Measurements from ENCODE around the gene SLC2A6. TPM values are rescaled to one million over a fixed set of nuclear protein-coding genes. Genes with fewer than 3 reads are reported as not detected.

Gene SLC2A6
- total RNA-seq, 1 experiment from 2014 or later: 10.6 TPM

DNA sequence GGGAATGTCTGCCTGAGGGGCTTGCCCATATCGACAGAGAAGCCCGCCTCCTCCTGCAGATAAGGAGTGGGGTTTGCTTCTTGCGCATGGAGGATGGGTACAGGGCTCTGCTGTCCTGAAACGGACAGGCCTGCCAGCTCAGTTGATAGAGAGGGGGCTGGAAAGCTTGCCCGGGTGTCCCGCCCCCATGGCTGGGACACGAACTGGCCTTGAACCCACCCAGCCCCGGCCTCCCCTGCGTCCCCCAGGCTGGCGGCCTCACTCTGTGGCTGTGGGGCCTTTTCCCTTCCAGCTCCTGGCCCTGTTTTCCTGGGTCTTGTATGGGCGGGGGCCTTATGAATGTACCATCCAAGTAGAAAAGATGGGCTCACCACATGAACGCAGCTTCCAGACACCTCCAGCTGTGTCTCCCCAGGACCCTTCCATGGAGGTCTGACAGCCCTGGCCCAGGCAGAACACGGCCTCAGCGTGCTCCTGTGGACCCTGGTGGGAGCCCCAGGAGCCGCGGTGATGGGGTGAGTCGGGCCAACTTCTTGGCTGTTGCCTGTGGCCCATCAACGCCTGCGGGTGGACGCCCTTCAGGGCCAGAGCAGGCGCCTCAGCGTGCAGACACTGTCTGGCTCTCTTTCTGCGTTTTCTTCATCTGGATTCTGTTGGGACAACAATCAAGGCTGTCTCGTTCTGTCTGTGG lies 15.9 kb upstream of the SLC2A6 start:
- H3K27ac ChIP-seq (ENCODE audit: low read length): no peak overlapping the region
- H3K4me1 ChIP-seq (ENCODE audit: low read length): no peaks in the 10 kb centered on the region
- no peak overlapping the region for H3K4me2 ChIP-seq (ENCODE audit: low read depth, low read length, poor library complexity, severe bottlenecking)
- no peaks in the 10 kb centered on the region for H3K36me3 ChIP-seq (ENCODE audit: insufficient read depth, low read length)
- no peak overlapping the region for H3K4me3 ChIP-seq (ENCODE audit: low read length)
- no peaks in the 10 kb centered on the region for H3K79me2 ChIP-seq (ENCODE audit: low read length)
- H3K9me3 ChIP-seq (ENCODE audit: low read length): no peaks in the 10 kb centered on the region
- no peak overlapping the region for H2AFZ ChIP-seq (ENCODE audit: low read length)
- no peaks in the 10 kb centered on the region for H4K20me1 ChIP-seq (ENCODE audit: insufficient read depth, low read depth, low read length)
- no peak for DNase-seq
- no peaks in the 10 kb centered on the region for H3K27me3 ChIP-seq (ENCODE audit: low read length)
- H3K9ac ChIP-seq (ENCODE audit: low read length): no peak overlapping the region
- H3K9me2 ChIP-seq (replicated peaks; ENCODE audit: insufficient read depth, low read length): no peaks in the 10 kb centered on the region

GRCh38 chr9:133493845-133494540 lies 15.1 kb upstream of the SLC2A6 start:
- H2AFZ ChIP-seq (ENCODE audit: low read length): no peak overlapping the region
- H3K79me2 ChIP-seq (ENCODE audit: low read length): no peaks in the 10 kb centered on the region
- no peaks in the 10 kb centered on the region for H3K27me3 ChIP-seq (ENCODE audit: low read length)
- no peak for DNase-seq
- no peaks in the 10 kb centered on the region for H3K9me3 ChIP-seq (ENCODE audit: low read length)
- no peak overlapping the region for H3K4me3 ChIP-seq (ENCODE audit: low read length)
- no peak overlapping the region for H3K4me2 ChIP-seq (ENCODE audit: low read depth, low read length, poor library complexity, severe bottlenecking)
- H3K9me2 ChIP-seq (replicated peaks; ENCODE audit: insufficient read depth, low read length): no peaks in the 10 kb centered on the region
- no peaks in the 10 kb centered on the region for H3K4me1 ChIP-seq (ENCODE audit: low read length)
- no peaks in the 10 kb centered on the region for H3K36me3 ChIP-seq (ENCODE audit: insufficient read depth, low read length)
- H4K20me1 ChIP-seq (ENCODE audit: insufficient read depth, low read depth, low read length): no peaks in the 10 kb centered on the region
- H3K27ac ChIP-seq (ENCODE audit: low read length): no peak overlapping the region
- no peak overlapping the region for H3K9ac ChIP-seq (ENCODE audit: low read length)

DNA sequence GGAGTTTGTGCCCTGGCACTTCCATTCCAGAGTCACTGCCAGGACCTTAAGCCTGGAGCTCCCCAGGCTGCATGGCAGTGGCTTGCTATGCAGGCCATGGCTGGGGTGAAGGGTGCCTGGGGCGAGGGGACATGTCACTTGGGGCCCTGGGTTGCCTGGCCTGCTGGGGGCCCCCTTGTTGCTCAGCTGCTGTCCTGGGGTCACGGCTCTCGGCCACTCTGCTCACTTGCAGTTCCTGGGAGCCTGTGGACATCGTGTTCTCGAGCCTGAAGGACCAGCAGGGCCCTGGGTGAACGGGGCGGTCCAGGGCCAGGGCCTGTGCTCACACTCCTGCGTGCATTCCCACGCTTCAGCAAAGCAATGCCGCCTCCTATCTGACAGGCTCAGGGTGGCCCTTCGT lies 14.5 kb upstream of the SLC2A6 start:
- no peaks in the 10 kb centered on the region for H3K4me1 ChIP-seq (ENCODE audit: low read length)
- H3K4me3 ChIP-seq (ENCODE audit: low read length): no peak overlapping the region
- no peak overlapping the region for H3K27ac ChIP-seq (ENCODE audit: low read length)
- H3K4me2 ChIP-seq (ENCODE audit: low read depth, low read length, poor library complexity, severe bottlenecking): no peak overlapping the region
- no peaks in the 10 kb centered on the region for H3K27me3 ChIP-seq (ENCODE audit: low read length)
- no peak overlapping the region for H3K9ac ChIP-seq (ENCODE audit: low read length)
- H4K20me1 ChIP-seq (ENCODE audit: insufficient read depth, low read depth, low read length): no peaks in the 10 kb centered on the region
- H3K36me3 ChIP-seq (ENCODE audit: insufficient read depth, low read length): no peaks in the 10 kb centered on the region
- DNase-seq: no peak
- no peaks in the 10 kb centered on the region for H3K9me2 ChIP-seq (replicated peaks; ENCODE audit: insufficient read depth, low read length)
- H2AFZ ChIP-seq (ENCODE audit: low read length): no peak overlapping the region
- H3K9me3 ChIP-seq (ENCODE audit: low read length): no peaks in the 10 kb centered on the region
- no peaks in the 10 kb centered on the region for H3K79me2 ChIP-seq (ENCODE audit: low read length)

- no peak overlapping the region for H3K9ac ChIP-seq (ENCODE audit: low read length)
These were observed 13.4 kb upstream of the SLC2A6 start for GRCh38 chr9:133492061-133493021.

DNA sequence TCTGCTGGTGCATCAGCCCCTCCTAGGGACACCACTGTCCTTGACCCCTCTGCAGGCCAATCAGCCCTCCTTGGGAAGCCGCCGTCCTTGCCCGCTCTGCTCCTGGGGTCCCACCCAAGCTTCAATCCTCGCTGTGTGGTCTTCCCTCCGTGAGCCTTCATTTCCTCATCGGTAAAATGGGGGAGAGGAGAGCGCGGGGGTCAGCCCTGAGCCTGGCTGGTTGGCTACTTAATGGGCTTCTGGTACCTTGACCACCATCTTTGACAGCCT lies 12.7 kb upstream of the SLC2A6 start:
- H3K9me2 ChIP-seq (replicated peaks; ENCODE audit: insufficient read depth, low read length): no peaks in the 10 kb centered on the region
- no peaks in the 10 kb centered on the region for H3K27me3 ChIP-seq (ENCODE audit: low read length)
- no peaks in the 10 kb centered on the region for H4K20me1 ChIP-seq (ENCODE audit: insufficient read depth, low read depth, low read length)
- no peaks in the 10 kb centered on the region for H3K36me3 ChIP-seq (ENCODE audit: insufficient read depth, low read length)
- H3K27ac ChIP-seq (ENCODE audit: low read length): no peak overlapping the region
- H3K4me1 ChIP-seq (ENCODE audit: low read length): no peaks in the 10 kb centered on the region
- no peak overlapping the region for H2AFZ ChIP-seq (ENCODE audit: low read length)
- no peak overlapping the region for H3K9ac ChIP-seq (ENCODE audit: low read length)
- H3K4me3 ChIP-seq (ENCODE audit: low read length): no peak overlapping the region
- H3K79me2 ChIP-seq (ENCODE audit: low read length): no peaks in the 10 kb centered on the region
- no peaks in the 10 kb centered on the region for H3K9me3 ChIP-seq (ENCODE audit: low read length)
- DNase-seq: no peak
- no peak overlapping the region for H3K4me2 ChIP-seq (ENCODE audit: low read depth, low read length, poor library complexity, severe bottlenecking)

More at GRCh38 chr9:133492061-133493021, 13.4 kb upstream of the SLC2A6 start:
- no peaks in the 10 kb centered on the region for H3K36me3 ChIP-seq (ENCODE audit: insufficient read depth, low read length)
- no peak for DNase-seq
- H3K4me1 ChIP-seq (ENCODE audit: low read length): no peaks in the 10 kb centered on the region
- no peak overlapping the region for H3K4me3 ChIP-seq (ENCODE audit: low read length)
- no peak overlapping the region for H3K27ac ChIP-seq (ENCODE audit: low read length)
- H3K9me2 ChIP-seq (replicated peaks; ENCODE audit: insufficient read depth, low read length): no peaks in the 10 kb centered on the region
- H3K4me2 ChIP-seq (ENCODE audit: low read depth, low read length, poor library complexity, severe bottlenecking): no peak overlapping the region
- H3K79me2 ChIP-seq (ENCODE audit: low read length): no peaks in the 10 kb centered on the region
- no peaks in the 10 kb centered on the region for H4K20me1 ChIP-seq (ENCODE audit: insufficient read depth, low read depth, low read length)
- no peaks in the 10 kb centered on the region for H3K27me3 ChIP-seq (ENCODE audit: low read length)
- H2AFZ ChIP-seq (ENCODE audit: low read length): no peak overlapping the region
- H3K9me3 ChIP-seq (ENCODE audit: low read length): no peaks in the 10 kb centered on the region

DNA sequence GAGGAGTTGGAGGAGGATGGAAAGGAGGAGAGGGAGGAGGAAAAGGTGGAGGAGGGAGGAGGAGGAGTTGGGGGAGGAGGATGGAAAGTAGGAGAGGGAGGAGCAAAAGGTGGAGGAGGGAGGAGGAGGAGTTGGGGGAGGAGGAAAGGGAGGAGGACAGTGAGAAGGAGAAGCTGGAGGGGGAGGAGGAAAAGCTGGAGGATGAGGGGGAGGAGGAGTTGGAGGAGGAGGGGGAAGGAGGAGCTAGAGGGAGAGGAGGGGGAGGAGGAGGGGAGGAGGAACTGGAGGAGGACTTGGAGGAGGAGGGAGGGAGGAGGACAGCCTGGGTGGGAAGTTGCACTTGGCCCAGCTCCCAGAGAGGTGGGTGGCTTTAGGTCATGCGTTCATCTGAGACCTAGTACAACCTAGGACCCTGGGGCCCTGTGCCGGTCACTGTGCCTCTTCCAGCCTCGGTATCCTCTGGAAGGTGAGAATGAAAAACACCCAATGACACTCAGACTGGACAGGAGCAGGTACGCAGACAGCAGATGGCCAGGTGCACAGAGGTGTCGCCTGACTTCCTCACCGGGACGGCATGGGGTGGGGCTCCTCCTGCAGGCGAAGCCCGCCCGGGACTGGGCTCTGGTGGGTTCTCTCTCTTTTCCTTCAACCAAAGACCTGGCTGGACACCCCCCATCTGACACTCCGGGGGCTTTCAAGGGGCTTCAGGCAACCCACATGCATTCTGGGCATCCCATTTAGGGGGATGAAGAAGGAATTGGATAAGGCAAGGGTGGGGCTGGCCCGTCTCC lies 12.2 kb upstream of the SLC2A6 start:
- Histone ChIP-seq H3K9me2 (replicated peaks; ENCODE audit: insufficient read depth, low read length) (no peaks in the 10 kb centered on the region), H3K9ac (ENCODE audit: low read length) (no peak overlapping the region), H3K27ac (ENCODE audit: low read length) (no peak overlapping the region), H3K4me2 (ENCODE audit: low read depth, low read length, poor library complexity, severe bottlenecking) (no peak overlapping the region), H3K4me1 (ENCODE audit: low read length) (peaks cover 2% of the 10 kb centered on the region), H4K20me1 (ENCODE audit: insufficient read depth, low read depth, low read length) (no peaks in the 10 kb centered on the region), H3K9me3 (ENCODE audit: low read length) (no peaks in the 10 kb centered on the region), H3K79me2 (ENCODE audit: low read length) (no peaks in the 10 kb centered on the region), H3K4me3 (ENCODE audit: low read length) (no peak overlapping the region), H2AFZ (ENCODE audit: low read length) (no peak overlapping the region), H3K36me3 (ENCODE audit: insufficient read depth, low read length) (no peaks in the 10 kb centered on the region), H3K27me3 (ENCODE audit: low read length) (no peaks in the 10 kb centered on the region)
- no peak for DNase-seq

DNA sequence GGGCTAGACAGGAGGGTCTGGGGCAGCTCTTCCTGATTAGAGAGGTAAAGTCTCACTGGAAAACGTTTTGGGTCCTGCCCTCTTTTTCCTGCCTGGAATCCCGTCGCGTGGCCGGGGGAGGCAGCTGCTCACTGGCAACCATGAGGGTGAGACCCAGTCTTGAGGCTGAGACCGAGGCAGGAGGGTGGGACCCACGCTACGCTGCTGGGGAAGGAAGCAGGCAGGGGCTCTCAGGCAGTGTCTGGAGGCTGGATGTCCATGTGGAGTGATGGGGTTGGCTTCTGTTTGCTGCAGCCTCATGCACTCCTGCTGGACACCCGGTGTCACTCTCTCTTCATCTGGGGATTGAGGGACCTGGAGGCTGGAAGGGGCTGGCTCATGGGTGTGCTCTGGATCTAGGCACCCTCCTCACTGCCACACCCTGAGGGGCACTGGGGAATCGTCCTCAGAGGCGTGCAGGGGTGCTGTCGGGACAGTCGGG lies 11.3 kb upstream of the SLC2A6 start:
- H3K4me1 ChIP-seq (ENCODE audit: low read length): peaks cover 9% of the 10 kb centered on the region
- no peak overlapping the region for H3K27ac ChIP-seq (ENCODE audit: low read length)
- H3K27me3 ChIP-seq (ENCODE audit: low read length): no peaks in the 10 kb centered on the region
- H3K4me3 ChIP-seq (ENCODE audit: low read length): no peak overlapping the region
- no peaks in the 10 kb centered on the region for H3K9me2 ChIP-seq (replicated peaks; ENCODE audit: insufficient read depth, low read length)
- H4K20me1 ChIP-seq (ENCODE audit: insufficient read depth, low read depth, low read length): no peaks in the 10 kb centered on the region
- no peak overlapping the region for H3K9ac ChIP-seq (ENCODE audit: low read length)
- H3K79me2 ChIP-seq (ENCODE audit: low read length): no peaks in the 10 kb centered on the region
- no peaks in the 10 kb centered on the region for H3K36me3 ChIP-seq (ENCODE audit: insufficient read depth, low read length)
- H3K4me2 ChIP-seq (ENCODE audit: low read depth, low read length, poor library complexity, severe bottlenecking): no peak overlapping the region
- DNase-seq: no peak
- no peak overlapping the region for H2AFZ ChIP-seq (ENCODE audit: low read length)
- H3K9me3 ChIP-seq (ENCODE audit: low read length): no peaks in the 10 kb centered on the region
